GM23338 (cell line): ENCODE results near the gene MYH6. TPM values are rescaled to one million over a fixed set of nuclear protein-coding genes. Genes with fewer than 3 reads are reported as not detected.

Source experiments
- ATAC-seq: fragments of 200-7000 bp; cut with Tn5 transposase; 3 replicates; pipeline ENCODE4 v1.9.1; 2020
- DNase-seq: peaks from one replicate; pipeline ENCODE4 v3.0.0-alpha.2; 2015; ENCODE audit warnings: low spot score
- H2AFZ ChIP-seq: fragments of 200-600 bp; sonication (generic); 2 replicates; pipeline ENCODE4 v1.8.0; 2016; ENCODE audit warnings: antibody characterized with exemption, mild to moderate bottlenecking, moderate library complexity
- H3F3A ChIP-seq: fragments of 200-600 bp; sonication (generic); replicated peaks from 2 replicates; pipeline ENCODE4 v1.8.0; 2017; ENCODE audit warnings: antibody characterized with exemption, mixed run types, low read depth
- H3K27ac ChIP-seq: fragments of 200-600 bp; sonication (generic); 2 replicates; pipeline ENCODE4 v1.6.1; 2016; ENCODE audit warnings: low read depth
- H3K27me3 ChIP-seq: fragments of 200-600 bp; sonication (generic); 2 replicates; pipeline ENCODE4 v1.8.0; 2016; ENCODE audit warnings: mild to moderate bottlenecking, mixed run types, moderate library complexity; ENCODE audit not compliant: insufficient read depth
- H3K36me3 ChIP-seq: fragments of 200-600 bp; sonication (generic); 2 replicates; pipeline ENCODE4 v1.8.0; 2016; ENCODE audit warnings: mild to moderate bottlenecking; ENCODE audit not compliant: insufficient read depth
- H3K4me1 ChIP-seq: fragments of 200-600 bp; sonication (generic); 2 replicates; pipeline ENCODE4 v1.8.0; 2016; ENCODE audit warnings: mild to moderate bottlenecking, moderate library complexity; ENCODE audit not compliant: insufficient read depth
- H3K4me2 ChIP-seq: fragments of 200-600 bp; sonication (generic); 2 replicates; pipeline ENCODE4 v1.7.1; 2017; ENCODE audit warnings: mixed run types
- H3K4me3 ChIP-seq: fragments of 200-600 bp; sonication (generic); 2 replicates; pipeline ENCODE4 v1.6.1; 2016; ENCODE audit warnings: mixed run types
- H3K79me2 ChIP-seq: fragments of 200-600 bp; sonication (generic); replicated peaks from 2 replicates; pipeline ENCODE4 v1.8.0; 2017; ENCODE audit warnings: mild to moderate bottlenecking; ENCODE audit not compliant: insufficient read depth
- H3K9me2 ChIP-seq: fragments of 200-600 bp; sonication (generic); 2 replicates; pipeline ENCODE4 v1.8.0; 2017; ENCODE audit not compliant: insufficient read depth
- H4K20me1 ChIP-seq: fragments of 200-600 bp; sonication (generic); replicated peaks from 2 replicates; pipeline ENCODE4 v1.8.0; 2017; ENCODE audit warnings: mild to moderate bottlenecking; ENCODE audit not compliant: insufficient read depth
- H3K27ac Mint-ChIP-seq: 2 replicates; pipeline ENCODE4 v1.8.0; 2020; ENCODE audit warnings: inconsistent platforms, mild to moderate bottlenecking, moderate library complexity, mixed read lengths
- H3K27me3 Mint-ChIP-seq: 3 replicates; pipeline ENCODE4 v1.8.0; 2022; ENCODE audit warnings: low read depth, mild to moderate bottlenecking, moderate library complexity, mixed read lengths, inconsistent platforms; ENCODE audit not compliant: insufficient read depth, poor library complexity
- H3K36me3 Mint-ChIP-seq: 3 replicates; pipeline ENCODE4 v1.8.0; 2021; ENCODE audit warnings: low read depth, mild to moderate bottlenecking, inconsistent platforms, moderate library complexity, mixed read lengths
- H3K4me1 Mint-ChIP-seq: 3 replicates; pipeline ENCODE4 v1.8.0; 2020; ENCODE audit warnings: mild to moderate bottlenecking, inconsistent platforms, mixed read lengths
- H3K4me3 Mint-ChIP-seq: 3 replicates; pipeline ENCODE4 v1.8.0; 2021; ENCODE audit warnings: moderate library complexity, mild to moderate bottlenecking, inconsistent platforms, mixed read lengths
- H3K9me3 Mint-ChIP-seq: 3 replicates; pipeline ENCODE4 v1.8.0; 2020; ENCODE audit warnings: moderate library complexity, mild to moderate bottlenecking, inconsistent platforms, mixed read lengths
- CREB1 ChIP-seq: fragments of 250-450 bp; sonication (Bioruptor Pico); IDR thresholded peaks from 2 replicates; pipeline ENCODE4 v1.5.0; 2020; ENCODE audit warnings: low read depth, mild to moderate bottlenecking, moderate library complexity
- EZH2 ChIP-seq: fragments of 200-600 bp; sonication (generic); IDR thresholded peaks from one replicate; pipeline ENCODE4 v1.8.0; 2017; ENCODE audit warnings: antibody characterized with exemption, mild to moderate bottlenecking, low read depth; ENCODE audit not compliant: unreplicated experiment
- REST ChIP-seq: IDR thresholded peaks from one replicate; pipeline ENCODE4 v1.6.1; 2018; ENCODE audit warnings: antibody characterized with exemption; ENCODE audit not compliant: unreplicated experiment
- ZNF114 ChIP-seq: fragments of 250-450 bp; sonication (Bioruptor Pico); IDR thresholded peaks from 2 replicates; pipeline ENCODE4 v1.5.0; 2020; ENCODE audit warnings: mild to moderate bottlenecking, moderate library complexity
- ZNF331 ChIP-seq: fragments of 250-450 bp; sonication (Bioruptor Pico); IDR thresholded peaks from 2 replicates; pipeline ENCODE4 v1.5.0; 2020; ENCODE audit warnings: low read depth, mild to moderate bottlenecking, moderate library complexity
- polyA plus RNA-seq: library from polyadenylated mRNA; unstranded; fragments of >200 nt; fragmentation: Nextera tagmentation; extraction: Ambion mirVana; gene quantifications from 2 replicates; pipeline ENCODE4 v1.2.1, GENCODE V29; 2016
- total RNA-seq: library from RNA; depleted of rRNA; stranded (reverse); fragments of >200 nt; shearing (Covaris generic); gene quantifications from 2 replicates; pipeline ENCODE4 v1.2.3, GENCODE V29; 2014
- TF ChIP-seq, protein P1 (sequence below): fragments of 250-450 bp; sonication (Bioruptor Pico); IDR thresholded peaks from 2 replicates; pipeline ENCODE4 v1.5.0; 2020; ENCODE audit warnings: mild to moderate bottlenecking, moderate library complexity

MYH6 gene
- total and polyA plus RNA-seq, 2 experiments from 2014 or later = 0.03 to 0.10 TPM

GRCh38 chr14:23414254-23414653 is 6.2 kb upstream of the MYH6 start (continued):
- TF ChIP-seq REST = no peak
- no peak for TF ChIP-seq EZH2

- H3K79me2 ChIP-seq = no peaks in the 10 kb centered on the region
- no peaks in the 10 kb centered on the region for H3F3A ChIP-seq
- Mint-ChIP-seq H3K9me3 (no peaks in the 10 kb centered on the region; the same call in 2 of the 3 replicates), H3K4me3 (no peak overlapping the region), H3K27me3 (peaks cover 26% of the 10 kb centered on the region), H3K4me1 (peaks cover 5% of the 10 kb centered on the region; the same call in 1 of the 3 replicates), H3K36me3 (no peaks in the 10 kb centered on the region; the same call in 2 of the 3 replicates), H3K27ac (no peak overlapping the region)
- no peak overlapping the region for H3K4me2 ChIP-seq
- H3K4me1 ChIP-seq = no peaks in the 10 kb centered on the region
- DNase-seq (no peak), ATAC-seq (no peak)
- TF ChIP-seq, protein P1, sequence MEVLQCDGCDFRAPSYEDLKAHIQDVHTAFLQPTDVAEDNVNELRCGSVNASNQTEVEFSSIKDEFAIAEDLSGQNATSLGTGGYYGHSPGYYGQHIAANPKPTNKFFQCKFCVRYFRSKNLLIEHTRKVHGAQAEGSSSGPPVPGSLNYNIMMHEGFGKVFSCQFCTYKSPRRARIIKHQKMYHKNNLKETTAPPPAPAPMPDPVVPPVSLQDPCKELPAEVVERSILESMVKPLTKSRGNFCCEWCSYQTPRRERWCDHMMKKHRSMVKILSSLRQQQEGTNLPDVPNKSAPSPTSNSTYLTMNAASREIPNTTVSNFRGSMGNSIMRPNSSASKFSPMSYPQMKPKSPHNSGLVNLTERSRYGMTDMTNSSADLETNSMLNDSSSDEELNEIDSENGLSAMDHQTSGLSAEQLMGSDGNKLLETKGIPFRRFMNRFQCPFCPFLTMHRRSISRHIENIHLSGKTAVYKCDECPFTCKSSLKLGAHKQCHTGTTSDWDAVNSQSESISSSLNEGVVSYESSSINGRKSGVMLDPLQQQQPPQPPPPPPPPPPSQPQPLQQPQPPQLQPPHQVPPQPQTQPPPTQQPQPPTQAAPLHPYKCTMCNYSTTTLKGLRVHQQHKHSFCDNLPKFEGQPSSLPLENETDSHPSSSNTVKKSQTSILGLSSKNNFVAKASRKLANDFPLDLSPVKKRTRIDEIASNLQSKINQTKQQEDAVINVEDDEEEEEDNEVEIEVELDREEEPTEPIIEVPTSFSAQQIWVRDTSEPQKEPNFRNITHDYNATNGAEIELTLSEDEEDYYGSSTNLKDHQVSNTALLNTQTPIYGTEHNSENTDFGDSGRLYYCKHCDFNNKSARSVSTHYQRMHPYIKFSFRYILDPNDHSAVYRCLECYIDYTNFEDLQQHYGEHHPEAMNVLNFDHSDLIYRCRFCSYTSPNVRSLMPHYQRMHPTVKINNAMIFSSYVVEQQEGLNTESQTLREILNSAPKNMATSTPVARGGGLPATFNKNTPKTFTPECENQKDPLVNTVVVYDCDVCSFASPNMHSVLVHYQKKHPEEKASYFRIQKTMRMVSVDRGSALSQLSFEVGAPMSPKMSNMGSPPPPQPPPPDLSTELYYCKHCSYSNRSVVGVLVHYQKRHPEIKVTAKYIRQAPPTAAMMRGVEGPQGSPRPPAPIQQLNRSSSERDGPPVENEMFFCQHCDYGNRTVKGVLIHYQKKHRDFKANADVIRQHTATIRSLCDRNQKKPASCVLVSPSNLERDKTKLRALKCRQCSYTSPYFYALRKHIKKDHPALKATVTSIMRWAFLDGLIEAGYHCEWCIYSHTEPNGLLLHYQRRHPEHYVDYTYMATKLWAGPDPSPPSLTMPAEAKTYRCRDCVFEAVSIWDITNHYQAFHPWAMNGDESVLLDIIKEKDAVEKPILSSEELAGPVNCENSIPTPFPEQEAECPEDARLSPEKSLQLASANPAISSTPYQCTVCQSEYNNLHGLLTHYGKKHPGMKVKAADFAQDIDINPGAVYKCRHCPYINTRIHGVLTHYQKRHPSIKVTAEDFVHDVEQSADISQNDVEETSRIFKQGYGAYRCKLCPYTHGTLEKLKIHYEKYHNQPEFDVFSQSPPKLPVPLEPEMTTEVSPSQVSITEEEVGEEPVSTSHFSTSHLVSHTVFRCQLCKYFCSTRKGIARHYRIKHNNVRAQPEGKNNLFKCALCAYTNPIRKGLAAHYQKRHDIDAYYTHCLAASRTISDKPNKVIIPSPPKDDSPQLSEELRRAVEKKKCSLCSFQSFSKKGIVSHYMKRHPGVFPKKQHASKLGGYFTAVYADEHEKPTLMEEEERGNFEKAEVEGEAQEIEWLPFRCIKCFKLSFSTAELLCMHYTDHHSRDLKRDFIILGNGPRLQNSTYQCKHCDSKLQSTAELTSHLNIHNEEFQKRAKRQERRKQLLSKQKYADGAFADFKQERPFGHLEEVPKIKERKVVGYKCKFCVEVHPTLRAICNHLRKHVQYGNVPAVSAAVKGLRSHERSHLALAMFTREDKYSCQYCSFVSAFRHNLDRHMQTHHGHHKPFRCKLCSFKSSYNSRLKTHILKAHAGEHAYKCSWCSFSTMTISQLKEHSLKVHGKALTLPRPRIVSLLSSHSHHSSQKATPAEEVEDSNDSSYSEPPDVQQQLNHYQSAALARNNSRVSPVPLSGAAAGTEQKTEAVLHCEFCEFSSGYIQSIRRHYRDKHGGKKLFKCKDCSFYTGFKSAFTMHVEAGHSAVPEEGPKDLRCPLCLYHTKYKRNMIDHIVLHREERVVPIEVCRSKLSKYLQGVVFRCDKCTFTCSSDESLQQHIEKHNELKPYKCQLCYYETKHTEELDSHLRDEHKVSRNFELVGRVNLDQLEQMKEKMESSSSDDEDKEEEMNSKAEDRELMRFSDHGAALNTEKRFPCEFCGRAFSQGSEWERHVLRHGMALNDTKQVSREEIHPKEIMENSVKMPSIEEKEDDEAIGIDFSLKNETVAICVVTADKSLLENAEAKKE (CRISPR knock-in tag) = no peak
- no peak for TF ChIP-seq ZNF331
- no peak for TF ChIP-seq ZNF114 (CRISPR knock-in tag)
- TF ChIP-seq EZH2 = no peak
- no peak for TF ChIP-seq CREB1 (CRISPR knock-in tag)
- H3K27me3 ChIP-seq = no peaks in the 10 kb centered on the region
- H3K4me3 ChIP-seq = no peak overlapping the region
- peaks cover 3% of the 10 kb centered on the region; the same call in 1 of the 2 replicates for H3K9me2 ChIP-seq
- H2AFZ ChIP-seq = no peak overlapping the region; the same call in 1 of the 2 replicates
- no peaks in the 10 kb centered on the region for H3K36me3 ChIP-seq
- H4K20me1 ChIP-seq = no peaks in the 10 kb centered on the region
- H3K27ac ChIP-seq = no peak overlapping the region
Measured at GRCh38 chr14:23413681-23414080, 5.6 kb upstream of the MYH6 start.
